Body of pancreas (tissue), 4 donors: ENCODE measurements around the gene SPATS2. TPM values are rescaled to one million over a fixed set of nuclear protein-coding genes. Genes with fewer than 3 reads are reported as not detected.

Source experiments
- ATAC-seq: fragments of 150-250 bp; one replicate; pipeline ENCODE4 v1.9.1; 2016
- DNase-seq, 4 donors: peaks; one replicate each; pipeline ENCODE4 v3.0.0-alpha.2; 2019
- H3K27ac ChIP-seq, 4 donors: fragments of 200-600 bp; sonication (generic); 1 replicate in 3 of 4; 2 replicates in 1 of 4; pipeline versions ENCODE4 v1.5.1 to v1.6.1; 2016 to 2019; ENCODE audit warnings: mild to moderate bottlenecking in 1 of 4, mixed read lengths in 1 of 4, moderate library complexity in 1 of 4
- H3K27me3 ChIP-seq, 2 donors: fragments of 200-600 bp; sonication (generic); one replicate each; pipeline ENCODE4 v1.6.0; 2016; ENCODE audit warnings: mild to moderate bottlenecking in 1 of 2
- H3K36me3 ChIP-seq, 2 donors: fragments of 200-600 bp; sonication (generic); replicated peaks in 1 of 2; 2 replicates each; pipeline ENCODE4 v1.5.1; 2016; ENCODE audit warnings: low read depth in 2 of 2; ENCODE audit not compliant: insufficient read depth in 1 of 2
- H3K4me1 ChIP-seq: fragments of 200-600 bp; sonication (generic); one replicate; pipeline ENCODE4 v1.6.0; 2016
- H3K4me3 ChIP-seq, 2 donors: fragments of 200-600 bp; sonication (generic); 1 replicate in 1 of 2; 2 replicates in 1 of 2; pipeline ENCODE4 v1.5.1; 2016 to 2019
- H3K9me3 ChIP-seq, 3 donors: fragments of 200-600 bp; sonication (generic); 1 replicate in 2 of 3; 2 replicates in 1 of 3; pipeline ENCODE4 v1.5.1; 2016
- CTCF ChIP-seq, 7 experiments: fragments of 450-650 bp in 4 of 7; fragments of 200-600 bp in 3 of 7; sonication (generic) in 3 of 7; IDR thresholded peaks; one replicate each; pipeline ENCODE4 v1.5.1; 2016 to 2019; ENCODE audit warnings: antibody characterized with exemption in 7 of 7
- POLR2A ChIP-seq, 3 donors: fragments of 450-650 bp; IDR thresholded peaks; one replicate each; pipeline ENCODE4 v1.6.1; 2016; ENCODE audit warnings: antibody characterized with exemption in 3 of 3, mild to moderate bottlenecking in 2 of 3
- WGBS, 2 donors: methylation state at CpG; one replicate each; pipeline ENCODE4 v1.1.5; 2017; 5-methylcytosine and 5-hydroxymethylcytosine counted together
- intact Hi-C: fragments of 100-400 bp; cut with DNase I; formaldehyde crosslinking; loops from one replicate; pipeline ENCODE4 v1.15.1; 2023
- total RNA-seq, 2 donors: library from RNA; depleted of rRNA; stranded (reverse); fragments of >200 nt; gene quantifications; one replicate each; pipeline ENCODE4 v1.1.0, GENCODE V29; 2016

The SPATS2 gene
- total RNA-seq, 2 donors from 2014 or later, result 10.9 to 17.5 TPM

DNA sequence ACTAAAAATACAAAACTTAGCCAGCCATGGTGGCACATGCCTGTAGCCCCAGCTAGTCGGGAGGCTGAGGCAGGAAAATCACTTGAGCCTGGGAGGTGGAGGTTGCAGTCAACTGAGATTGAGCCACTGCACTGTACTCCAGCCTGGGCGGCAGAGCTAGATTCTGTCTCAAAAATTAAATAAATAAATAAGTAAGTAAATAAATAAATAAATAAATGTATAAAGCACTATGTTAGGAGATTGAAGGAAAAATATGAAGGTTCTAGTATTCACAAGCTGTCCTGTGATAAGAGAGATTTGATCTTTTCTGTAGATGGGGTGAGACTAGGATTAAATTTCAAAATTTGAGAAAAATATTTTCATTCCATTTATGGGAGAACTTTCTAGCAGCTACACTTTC, 14.9 kb upstream of the SPATS2 start:
- H3K4me1 ChIP-seq, result peaks cover 29% of the 10 kb centered on the region
- TF ChIP-seq POLR2A (IDR thresholded peaks at IDR 0.05) (no peak), CTCF (IDR thresholded peaks at IDR 0.05) (no peak)
- no peak for DNase-seq
- H3K4me3 ChIP-seq, result no peak overlapping the region
- H3K36me3 ChIP-seq, result no peaks in the 10 kb centered on the region
- no peak for ATAC-seq
- no peak overlapping the region for H3K27ac ChIP-seq
- intact Hi-C loops, result no loop called here
- H3K9me3 ChIP-seq, result no peaks in the 10 kb centered on the region
- 78 to 90% methylated on average over 2 of the region's 2 CpGs for WGBS, 2 donors
- H3K27me3 ChIP-seq, result no peaks in the 10 kb centered on the region

- intact Hi-C loops, result no loop called here
- H3K36me3 ChIP-seq, result no peaks in the 10 kb centered on the region
- 93 to 95% methylated on average over 10 of the region's 10 CpGs for WGBS, 2 donors
- TF ChIP-seq POLR2A (IDR thresholded peaks at IDR 0.05), result no peak
- no peak for TF ChIP-seq CTCF (IDR thresholded peaks at IDR 0.05)
- H3K27me3 ChIP-seq, result no peaks in the 10 kb centered on the region
- peaks cover 5% of the 10 kb centered on the region for H3K4me1 ChIP-seq
- no peaks in the 10 kb centered on the region for H3K9me3 ChIP-seq
- DNase-seq (no peak), ATAC-seq (no peak)
- H3K4me3 ChIP-seq, result no peak overlapping the region
- no peak overlapping the region for H3K27ac ChIP-seq
These were observed 11.3 kb upstream of the SPATS2 start for GRCh38 chr12:49355913-49356312.

DNA sequence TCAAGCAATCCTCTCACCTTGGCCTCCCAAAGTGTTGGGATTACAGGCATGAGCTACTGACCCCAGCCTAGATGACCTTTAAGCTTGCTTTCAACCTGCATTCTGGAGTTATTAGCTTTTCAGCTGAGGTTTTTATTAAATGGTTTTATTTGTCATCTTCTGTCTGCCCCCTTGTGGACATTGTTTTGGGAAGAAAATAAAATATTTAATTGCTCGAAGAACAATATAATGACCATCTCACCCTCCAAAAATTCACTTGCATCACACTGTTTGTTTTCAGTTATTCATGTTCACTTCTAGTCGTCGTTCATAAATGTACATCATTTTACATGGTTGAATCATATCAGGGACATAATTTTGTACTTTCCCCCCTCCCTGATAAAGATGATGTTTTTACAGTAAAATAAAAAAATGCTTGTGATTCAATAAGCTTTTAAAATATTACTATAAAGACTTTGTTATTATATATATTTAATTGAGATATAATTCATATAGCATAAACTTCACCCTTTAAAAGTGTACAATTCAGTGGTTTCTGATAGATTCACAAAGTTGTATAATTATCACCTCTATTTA, 10.1 kb upstream of the SPATS2 start:
- 4% methylated on average over 3 of the region's 3 CpGs for WGBS, 2 donors
- H3K27ac ChIP-seq, result no peak overlapping the region
- intact Hi-C loops, result no loop called here
- ATAC-seq (no peak), DNase-seq (no peak)
- no peaks in the 10 kb centered on the region for H3K9me3 ChIP-seq
- no peak overlapping the region for H3K4me3 ChIP-seq
- TF ChIP-seq POLR2A (IDR thresholded peaks at IDR 0.05), result no peak
- TF ChIP-seq CTCF (IDR thresholded peaks at IDR 0.05), result peak in 6 of 7 experiments; percentile 33 to 53 (median 44)
- H3K27me3 ChIP-seq, result no peaks in the 10 kb centered on the region
- peaks cover 5% of the 10 kb centered on the region for H3K4me1 ChIP-seq
- H3K36me3 ChIP-seq, result no peaks in the 10 kb centered on the region

- H3K27me3 ChIP-seq, result no peaks in the 10 kb centered on the region
- WGBS, 2 donors, result 13 to 15% methylated on average over 7 of the region's 7 CpGs
- H3K9me3 ChIP-seq, result no peaks in the 10 kb centered on the region
- no peaks in the 10 kb centered on the region for H3K36me3 ChIP-seq
- TF ChIP-seq POLR2A (IDR thresholded peaks at IDR 0.05) (no peak), CTCF (IDR thresholded peaks at IDR 0.05) (peak; percentile 58 to 88 (median 77))
- no peak overlapping the region for H3K4me3 ChIP-seq
- ATAC-seq (peak; percentile 82), DNase-seq (peak; percentile 53 to 76 (median 66))
- H3K4me1 ChIP-seq, result peaks cover 5% of the 10 kb centered on the region
- H3K27ac ChIP-seq, result no peak overlapping the region
- intact Hi-C loops, result no loop called here
These were observed 8.7 kb upstream of the SPATS2 start for GRCh38 chr12:49358483-49359141.

DNA sequence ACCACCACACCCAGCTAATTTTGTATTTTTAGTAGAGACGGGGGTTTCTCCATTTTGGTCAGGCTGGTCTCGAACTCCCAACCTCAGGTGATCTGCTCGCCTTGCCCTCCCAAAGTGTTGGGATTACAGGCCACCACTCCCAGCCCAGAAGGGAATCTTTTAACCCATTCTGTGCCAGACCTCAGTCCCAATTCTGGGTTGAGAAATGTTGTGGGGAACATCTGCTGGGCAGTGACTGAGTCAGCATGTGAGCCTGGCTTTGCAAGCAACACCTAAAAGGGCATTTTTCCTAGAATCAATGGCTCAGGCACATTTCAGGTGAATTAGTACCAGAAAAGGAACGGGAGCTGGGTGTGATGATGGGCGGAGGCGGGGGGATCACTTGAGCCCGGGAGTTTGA, 7.6 kb upstream of the SPATS2 start:
- DNase-seq (no peak), ATAC-seq (no peak)
- 71 to 73% methylated on average over 7 of the region's 7 CpGs for WGBS, 2 donors

More for the DNA sequence above, 7.6 kb upstream of the SPATS2 start:
- TF ChIP-seq CTCF (IDR thresholded peaks at IDR 0.05) (no peak), POLR2A (IDR thresholded peaks at IDR 0.05) (no peak)
- peaks cover 5% of the 10 kb centered on the region for H3K4me1 ChIP-seq
- no peak overlapping the region for H3K27ac ChIP-seq
- no peaks in the 10 kb centered on the region for H3K36me3 ChIP-seq
- intact Hi-C loops, result loop anchor here (10.0 kb wide), 2 partner anchors 145 to 215 kb away; no protein-coding TSS in a partner anchor
- no peak overlapping the region for H3K4me3 ChIP-seq
- no peaks in the 10 kb centered on the region for H3K27me3 ChIP-seq
- H3K9me3 ChIP-seq, result no peaks in the 10 kb centered on the region
